Measurements from ENCODE around the gene DCHS1. TPM values are rescaled to one million over a fixed set of nuclear protein-coding genes. Genes with fewer than 3 reads are reported as not detected.

The DCHS1 gene
- total and polyA plus RNA-seq, 4 donors: 0.68 to 8.9 (median 5.8) TPM

DNA sequence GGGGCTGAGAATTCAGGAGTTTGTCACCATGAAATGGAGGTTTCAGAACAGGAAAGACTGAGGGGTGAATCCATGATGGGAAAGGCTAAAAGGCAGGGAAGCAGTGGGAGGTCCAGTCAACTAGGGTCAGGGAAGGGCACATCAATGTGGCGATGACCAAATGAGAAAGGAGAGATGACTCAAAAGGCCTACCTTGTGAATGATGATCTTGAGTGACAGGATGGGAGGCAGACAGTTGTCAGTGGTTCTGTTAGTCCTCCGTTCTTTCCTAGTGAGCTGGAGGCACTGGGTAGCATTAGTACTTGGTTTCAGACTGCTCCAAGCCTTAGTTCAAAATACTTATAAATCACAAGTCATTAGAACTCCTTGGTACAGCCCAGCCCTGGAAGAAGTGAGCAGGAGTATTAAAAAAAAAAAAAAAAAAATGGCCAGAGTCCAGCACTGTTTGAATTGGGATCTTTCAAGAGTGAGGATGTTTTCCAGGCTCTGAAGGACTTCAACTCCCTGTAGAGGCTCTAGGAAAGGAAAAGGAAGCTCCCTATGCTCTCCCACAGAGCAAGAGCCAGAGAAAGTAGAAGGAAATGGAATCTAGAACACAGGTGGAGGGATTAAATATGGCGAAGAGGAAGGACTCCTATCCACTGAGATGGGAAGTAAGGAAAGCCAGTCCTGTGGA lies 8.3 kb upstream of the DCHS1 start:
- 64% methylated on average over 3 of the region's 3 CpGs for WGBS
- no peak overlapping the region for H3K9ac ChIP-seq (ENCODE audit: low read depth in 1 of 2, low read length in 2 of 2)
- H3K27me3 ChIP-seq (ENCODE audit: control insufficient read depth in 4 of 4, insufficient read depth in 4 of 4, low read length in 3 of 4): no peaks in the 10 kb centered on the region
- H3K27ac ChIP-seq (ENCODE audit: low read depth in 1 of 2, low read length in 2 of 2): no peak overlapping the region
- no peaks in the 10 kb centered on the region for H3K9me3 ChIP-seq (ENCODE audit: control insufficient read depth in 4 of 4, low read length in 3 of 4)
- no peak overlapping the region for H3K4me3 ChIP-seq (ENCODE audit: low read depth in 1 of 3, low read length in 3 of 3)
- no peaks in the 10 kb centered on the region for H3K36me3 ChIP-seq (ENCODE audit: control insufficient read depth in 4 of 4, insufficient read depth in 3 of 4, low read depth in 1 of 4, low read length in 3 of 4)
- no peak for TF ChIP-seq SP1 (IDR thresholded peaks at IDR 0.05)
- TF ChIP-seq, protein P1, sequence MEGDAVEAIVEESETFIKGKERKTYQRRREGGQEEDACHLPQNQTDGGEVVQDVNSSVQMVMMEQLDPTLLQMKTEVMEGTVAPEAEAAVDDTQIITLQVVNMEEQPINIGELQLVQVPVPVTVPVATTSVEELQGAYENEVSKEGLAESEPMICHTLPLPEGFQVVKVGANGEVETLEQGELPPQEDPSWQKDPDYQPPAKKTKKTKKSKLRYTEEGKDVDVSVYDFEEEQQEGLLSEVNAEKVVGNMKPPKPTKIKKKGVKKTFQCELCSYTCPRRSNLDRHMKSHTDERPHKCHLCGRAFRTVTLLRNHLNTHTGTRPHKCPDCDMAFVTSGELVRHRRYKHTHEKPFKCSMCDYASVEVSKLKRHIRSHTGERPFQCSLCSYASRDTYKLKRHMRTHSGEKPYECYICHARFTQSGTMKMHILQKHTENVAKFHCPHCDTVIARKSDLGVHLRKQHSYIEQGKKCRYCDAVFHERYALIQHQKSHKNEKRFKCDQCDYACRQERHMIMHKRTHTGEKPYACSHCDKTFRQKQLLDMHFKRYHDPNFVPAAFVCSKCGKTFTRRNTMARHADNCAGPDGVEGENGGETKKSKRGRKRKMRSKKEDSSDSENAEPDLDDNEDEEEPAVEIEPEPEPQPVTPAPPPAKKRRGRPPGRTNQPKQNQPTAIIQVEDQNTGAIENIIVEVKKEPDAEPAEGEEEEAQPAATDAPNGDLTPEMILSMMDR (IDR thresholded peaks at IDR 0.05; ENCODE audit: low read depth, low read length, missing input control): no peak
- no peak for TF ChIP-seq JUND (IDR thresholded peaks at IDR 0.05)
- DNase-seq (ENCODE audit: low spot score): no peak
- H3K4me1 ChIP-seq (ENCODE audit: control insufficient read depth in 4 of 4, insufficient read depth in 4 of 4, low read length in 3 of 4): no peaks in the 10 kb centered on the region

DNA sequence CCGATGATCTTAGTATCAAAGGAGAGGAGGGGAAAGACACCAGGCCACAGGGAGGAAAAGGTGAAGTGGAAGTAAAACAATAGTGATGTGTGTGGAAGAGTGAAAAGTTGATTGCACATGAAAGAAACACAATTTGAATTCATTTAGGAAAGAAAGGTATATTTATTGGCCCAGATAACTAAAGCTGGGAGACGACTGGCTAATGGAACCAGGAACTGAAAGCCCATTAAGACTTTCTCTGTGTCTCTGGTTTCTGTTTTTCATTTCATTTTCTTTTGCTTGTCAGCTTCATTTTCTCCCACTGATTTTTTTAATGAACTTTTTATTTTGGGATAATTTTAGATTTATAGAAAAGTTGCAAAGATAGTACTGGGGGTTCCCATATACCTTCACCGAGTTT lies 5.1 kb upstream of the DCHS1 start:
- Histone ChIP-seq H3K4me3 (ENCODE audit: low read depth in 1 of 3, low read length in 3 of 3) (no peak overlapping the region), H3K27me3 (ENCODE audit: control insufficient read depth in 4 of 4, insufficient read depth in 4 of 4, low read length in 3 of 4) (no peaks in the 10 kb centered on the region), H3K27ac (ENCODE audit: low read depth in 1 of 2, low read length in 2 of 2) (no peak overlapping the region), H3K4me1 (ENCODE audit: control insufficient read depth in 4 of 4, insufficient read depth in 4 of 4, low read length in 3 of 4) (no peaks in the 10 kb centered on the region), H3K36me3 (ENCODE audit: control insufficient read depth in 4 of 4, insufficient read depth in 3 of 4, low read depth in 1 of 4, low read length in 3 of 4) (no peaks in the 10 kb centered on the region), H3K9me3 (ENCODE audit: control insufficient read depth in 4 of 4, low read length in 3 of 4) (no peaks in the 10 kb centered on the region), H3K9ac (ENCODE audit: low read depth in 1 of 2, low read length in 2 of 2) (no peak overlapping the region)
- WGBS: 82% methylated on average over 3 of the region's 3 CpGs
- TF ChIP-seq RAD21 (IDR thresholded peaks at IDR 0.05) (no peak), JUND (IDR thresholded peaks at IDR 0.05) (no peak), NR2F2 (IDR thresholded peaks at IDR 0.05) (no peak), EGR1 (IDR thresholded peaks at IDR 0.05; ENCODE audit: low read depth in 2 of 2) (no peak), GABPA (IDR thresholded peaks at IDR 0.05 in 1 of 2, conservative IDR thresholded peaks at IDR 0.05 in 1 of 2) (no peak), HNF4A (conservative IDR thresholded peaks at IDR 0.05) (no peak), RXRA (IDR thresholded peaks at IDR 0.05) (no peak), FOXA1 (IDR thresholded peaks at IDR 0.05) (no peak), FOXA2 (IDR thresholded peaks at IDR 0.05) (no peak), HNF4G (IDR thresholded peaks at IDR 0.05) (no peak), SP1 (IDR thresholded peaks at IDR 0.05) (no peak), YY1 (IDR thresholded peaks at IDR 0.05) (no peak)
- TF ChIP-seq, protein P1 (IDR thresholded peaks at IDR 0.05; ENCODE audit: low read depth, low read length, missing input control): no peak
- TF ChIP-seq, protein P2, sequence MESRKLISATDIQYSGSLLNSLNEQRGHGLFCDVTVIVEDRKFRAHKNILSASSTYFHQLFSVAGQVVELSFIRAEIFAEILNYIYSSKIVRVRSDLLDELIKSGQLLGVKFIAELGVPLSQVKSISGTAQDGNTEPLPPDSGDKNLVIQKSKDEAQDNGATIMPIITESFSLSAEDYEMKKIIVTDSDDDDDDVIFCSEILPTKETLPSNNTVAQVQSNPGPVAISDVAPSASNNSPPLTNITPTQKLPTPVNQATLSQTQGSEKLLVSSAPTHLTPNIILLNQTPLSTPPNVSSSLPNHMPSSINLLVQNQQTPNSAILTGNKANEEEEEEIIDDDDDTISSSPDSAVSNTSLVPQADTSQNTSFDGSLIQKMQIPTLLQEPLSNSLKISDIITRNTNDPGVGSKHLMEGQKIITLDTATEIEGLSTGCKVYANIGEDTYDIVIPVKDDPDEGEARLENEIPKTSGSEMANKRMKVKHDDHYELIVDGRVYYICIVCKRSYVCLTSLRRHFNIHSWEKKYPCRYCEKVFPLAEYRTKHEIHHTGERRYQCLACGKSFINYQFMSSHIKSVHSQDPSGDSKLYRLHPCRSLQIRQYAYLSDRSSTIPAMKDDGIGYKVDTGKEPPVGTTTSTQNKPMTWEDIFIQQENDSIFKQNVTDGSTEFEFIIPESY (IDR thresholded peaks at IDR 0.05): no peak
- TF ChIP-seq, protein P3, sequence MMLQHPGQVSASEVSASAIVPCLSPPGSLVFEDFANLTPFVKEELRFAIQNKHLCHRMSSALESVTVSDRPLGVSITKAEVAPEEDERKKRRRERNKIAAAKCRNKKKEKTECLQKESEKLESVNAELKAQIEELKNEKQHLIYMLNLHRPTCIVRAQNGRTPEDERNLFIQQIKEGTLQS (IDR thresholded peaks at IDR 0.05): no peak
- TF ChIP-seq, protein P4, sequence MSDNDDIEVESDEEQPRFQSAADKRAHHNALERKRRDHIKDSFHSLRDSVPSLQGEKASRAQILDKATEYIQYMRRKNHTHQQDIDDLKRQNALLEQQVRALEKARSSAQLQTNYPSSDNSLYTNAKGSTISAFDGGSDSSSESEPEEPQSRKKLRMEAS (IDR thresholded peaks at IDR 0.05): no peak
- DNase-seq (ENCODE audit: low spot score): no peak
